T1000 (cell line): ENCODE results near the gene BRSK1.
"Not testable (repeated sequence)": the region's sequence is repeated elsewhere in the genome, so short reads cannot be mapped to it uniquely, and the experiment has no call there.

Experiments
- DNase-seq: peaks from one replicate; lab custom pipeline; 2025; ENCODE audit warnings: mixed read lengths; lab: John Stamatoyannopoulos, UW

Gene BRSK1

DNA sequence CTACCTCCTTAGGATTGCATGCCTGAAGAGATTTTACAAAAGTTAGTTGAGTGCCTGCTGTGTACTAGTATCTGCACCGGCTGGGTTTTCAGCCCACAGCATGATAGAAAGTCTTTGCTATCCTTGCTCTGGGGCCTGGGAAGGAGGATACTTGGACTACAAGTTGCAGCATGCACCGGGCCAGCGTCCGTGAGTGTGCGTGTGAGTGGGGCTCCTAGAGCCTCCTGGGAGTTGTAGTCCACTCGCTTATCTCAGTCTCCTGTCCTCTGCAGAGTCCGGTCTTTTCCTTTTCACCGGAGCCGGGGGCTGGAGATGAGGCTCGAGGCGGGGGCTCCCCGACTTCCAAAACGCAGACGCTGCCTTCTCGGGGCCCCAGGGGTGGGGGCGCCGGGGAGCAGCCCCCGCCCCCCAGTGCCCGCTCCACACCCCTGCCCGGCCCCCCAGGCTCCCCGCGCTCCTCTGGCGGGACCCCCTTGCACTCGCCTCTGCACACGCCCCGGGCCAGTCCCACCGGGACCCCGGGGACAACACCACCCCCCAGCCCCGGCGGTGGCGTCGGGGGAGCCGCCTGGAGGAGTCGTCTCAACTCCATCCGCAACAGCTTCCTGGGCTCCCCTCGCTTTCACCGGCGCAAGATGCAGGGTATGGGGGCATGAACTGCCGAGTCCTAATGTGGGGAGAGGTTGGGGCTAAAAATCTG, 20.6 kb downstream of the BRSK1 start:
- DNase-seq, result no peak

DNA sequence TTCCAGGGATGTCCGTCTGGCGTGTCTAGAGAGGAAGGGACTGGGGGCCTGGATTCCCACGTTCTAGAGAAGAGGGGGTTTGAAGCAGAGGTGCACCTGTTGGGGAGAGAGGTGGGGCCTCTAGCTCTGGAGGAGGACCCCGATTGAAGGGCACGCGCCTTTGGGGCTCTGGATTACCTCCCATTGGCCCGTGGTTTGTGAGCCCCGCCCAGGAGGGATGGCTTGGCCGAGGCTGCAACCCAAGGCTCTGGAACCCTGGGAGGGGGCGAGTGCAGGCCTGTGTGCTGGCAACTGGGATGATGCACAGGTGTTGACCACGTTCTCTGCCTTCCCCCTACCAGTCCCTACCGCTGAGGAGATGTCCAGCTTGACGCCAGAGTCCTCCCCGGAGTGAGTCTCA, 21.2 kb downstream of the BRSK1 start:
- DNase-seq, result no peak

DNA sequence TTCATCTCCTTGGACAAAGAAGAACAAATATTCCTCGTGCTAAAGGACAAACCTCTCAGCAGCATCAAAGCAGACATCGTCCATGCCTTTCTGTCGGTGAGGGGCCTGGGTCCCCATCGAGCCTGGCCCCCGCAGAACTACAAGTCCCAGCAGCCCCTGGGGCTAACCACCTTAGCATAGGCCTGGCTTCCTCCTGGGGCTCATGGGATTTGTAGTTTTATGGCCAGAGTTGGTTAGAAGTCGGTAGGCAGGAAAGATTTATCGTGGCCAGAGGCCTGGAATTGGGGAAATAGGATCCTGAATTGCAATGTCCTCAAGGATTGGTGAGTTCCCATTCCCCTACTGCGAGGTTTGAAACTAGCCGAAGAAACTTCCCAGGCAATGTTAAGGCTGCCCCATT, 21.7 kb downstream of the BRSK1 start:
- DNase-seq, result no peak

DNA sequence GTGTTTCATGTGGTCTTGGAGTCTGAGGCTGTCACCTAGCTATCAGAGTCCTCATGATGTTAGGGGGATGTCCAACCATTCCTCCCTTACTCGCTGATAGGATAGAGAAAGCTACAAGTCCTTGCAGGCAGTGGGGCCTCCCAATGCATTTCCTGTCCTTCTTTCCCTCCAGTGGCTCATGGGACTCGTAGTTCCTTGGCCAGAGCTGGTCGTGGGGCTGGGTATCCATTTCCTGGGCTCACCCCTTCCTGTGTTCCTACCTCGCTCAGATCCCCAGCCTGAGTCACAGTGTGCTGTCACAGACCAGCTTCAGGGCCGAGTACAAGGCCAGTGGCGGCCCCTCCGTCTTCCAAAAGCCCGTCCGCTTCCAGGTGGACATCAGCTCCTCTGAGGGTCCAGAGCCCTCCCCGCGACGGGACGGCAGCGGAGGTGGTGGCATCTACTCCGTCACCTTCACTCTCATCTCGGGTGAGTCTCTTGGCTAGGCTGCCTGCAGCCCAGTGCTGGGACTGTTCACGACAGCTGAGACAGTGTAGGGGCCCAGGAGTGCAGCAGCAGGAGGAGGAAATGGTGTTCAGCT, 22.3 kb downstream of the BRSK1 start:
- DNase-seq, result no peak

DNA sequence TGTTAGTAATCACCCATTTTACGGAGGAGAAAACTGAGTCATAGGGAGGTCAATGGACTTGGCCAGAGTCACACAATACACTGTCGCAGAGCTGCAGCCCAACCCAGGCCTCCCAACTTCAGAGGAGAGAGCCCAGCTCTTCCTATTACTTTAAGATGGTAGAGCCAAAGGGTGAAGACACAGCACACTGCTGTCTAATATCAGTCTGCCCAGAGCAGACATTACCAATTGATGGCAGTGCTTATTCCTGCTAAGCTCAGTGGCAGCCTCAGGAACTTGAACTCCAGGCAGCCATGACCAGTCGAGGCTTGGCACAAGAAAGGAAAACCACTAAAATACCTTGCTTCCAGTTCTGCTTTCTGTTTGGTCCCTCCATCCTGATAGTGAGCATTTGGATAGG, 22.9 kb downstream of the BRSK1 start:
- DNase-seq, result no peak

DNA sequence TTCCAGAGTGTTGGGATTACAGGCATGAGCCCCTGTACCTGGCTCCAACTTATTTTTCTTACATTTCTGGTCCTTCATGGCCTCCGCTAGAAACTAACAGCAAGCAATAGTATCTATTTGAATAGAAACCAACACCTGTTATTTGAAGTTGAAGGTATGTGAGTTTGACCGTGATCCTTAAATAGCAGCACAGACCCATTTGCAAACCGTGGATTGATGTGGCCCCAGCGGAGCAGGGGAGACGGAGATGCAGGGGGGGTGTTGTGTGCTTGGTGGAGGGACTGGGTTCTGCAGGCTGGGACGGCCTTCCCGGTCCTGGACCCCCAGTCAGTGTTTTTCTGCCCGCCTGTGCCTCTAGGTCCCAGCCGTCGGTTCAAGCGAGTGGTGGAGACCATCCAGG, 24.5 kb downstream of the BRSK1 start:
- DNase-seq, result no peak

DNA sequence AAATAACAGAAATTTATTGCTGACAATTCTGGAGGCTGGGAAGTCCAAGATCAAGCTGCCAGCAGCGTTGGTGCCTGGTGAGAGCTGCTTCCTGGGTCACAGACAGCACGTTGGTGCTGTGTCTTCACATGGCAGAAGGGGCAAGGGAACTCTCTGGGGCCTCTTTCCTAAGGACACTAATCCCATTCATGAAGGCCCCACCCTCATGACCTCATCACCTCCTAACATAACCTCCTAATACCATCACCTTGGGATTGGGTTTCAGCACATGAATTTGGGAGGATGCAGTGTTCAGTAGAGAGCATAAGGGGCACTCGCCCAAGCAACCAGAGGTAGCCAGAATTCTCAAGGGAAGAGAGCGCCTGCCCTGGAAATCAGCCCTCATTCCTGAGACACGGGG, 25.7 kb downstream of the BRSK1 start:
- no peak for DNase-seq

DNA sequence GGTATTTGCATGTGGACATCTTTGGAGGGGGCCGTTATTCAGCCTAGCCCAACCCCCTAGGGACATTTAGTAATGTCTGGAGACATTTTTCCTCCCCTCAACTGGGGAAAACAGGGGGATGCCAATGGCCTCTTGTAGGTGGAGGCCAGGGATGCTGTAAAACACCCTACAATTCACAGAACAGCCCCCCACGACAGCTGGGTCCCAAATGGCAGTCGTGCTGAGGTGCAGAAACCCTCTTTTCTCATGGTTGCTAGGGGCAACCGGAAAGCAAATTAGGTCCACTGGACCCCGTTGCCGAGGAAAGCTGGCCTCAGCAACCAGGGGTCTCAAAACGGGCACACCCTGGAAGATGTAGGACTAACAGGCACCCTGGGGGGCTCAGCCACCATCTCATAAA, 26.7 kb downstream of the BRSK1 start:
- DNase-seq, result no peak

DNA sequence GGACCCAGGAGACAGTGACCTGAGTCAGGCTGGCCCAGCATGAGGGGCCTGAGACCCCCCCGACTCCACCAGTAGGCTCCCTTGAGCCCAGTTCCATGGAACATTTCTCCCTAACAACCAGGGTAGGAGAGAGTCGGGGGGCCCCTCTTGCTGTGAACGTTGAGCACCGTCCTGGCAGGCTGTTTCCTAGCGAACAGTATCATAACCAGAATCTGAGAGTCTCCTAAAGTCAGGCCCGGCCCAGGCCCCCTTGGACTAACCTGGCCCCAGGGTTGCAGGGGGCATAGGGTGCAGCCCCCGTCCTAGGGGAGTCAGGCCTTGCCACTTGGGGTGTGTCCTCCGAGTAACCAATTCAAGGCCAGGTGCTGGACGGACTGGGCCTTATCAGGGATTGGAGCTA, 27.6 kb downstream of the BRSK1 start:
- no peak for DNase-seq

DNA sequence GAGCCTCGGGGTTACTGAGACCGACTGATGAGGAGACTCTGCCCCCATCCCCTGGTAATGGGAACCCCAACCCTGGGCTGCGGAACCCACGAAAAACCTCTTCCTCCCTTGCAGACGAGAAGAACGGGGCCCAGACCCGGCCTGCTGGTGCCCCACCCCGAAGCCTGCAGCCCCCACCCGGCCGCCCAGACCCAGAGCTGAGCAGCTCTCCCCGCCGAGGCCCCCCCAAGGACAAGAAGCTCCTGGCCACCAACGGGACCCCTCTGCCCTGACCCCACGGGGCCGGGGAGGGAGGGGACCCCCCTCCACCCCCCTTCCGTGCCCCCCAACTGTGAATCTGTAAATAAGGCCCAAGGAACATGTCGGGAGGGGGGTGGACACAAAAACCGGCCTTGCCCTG, 28.0 kb downstream of the BRSK1 start:
- no peak for DNase-seq

DNA sequence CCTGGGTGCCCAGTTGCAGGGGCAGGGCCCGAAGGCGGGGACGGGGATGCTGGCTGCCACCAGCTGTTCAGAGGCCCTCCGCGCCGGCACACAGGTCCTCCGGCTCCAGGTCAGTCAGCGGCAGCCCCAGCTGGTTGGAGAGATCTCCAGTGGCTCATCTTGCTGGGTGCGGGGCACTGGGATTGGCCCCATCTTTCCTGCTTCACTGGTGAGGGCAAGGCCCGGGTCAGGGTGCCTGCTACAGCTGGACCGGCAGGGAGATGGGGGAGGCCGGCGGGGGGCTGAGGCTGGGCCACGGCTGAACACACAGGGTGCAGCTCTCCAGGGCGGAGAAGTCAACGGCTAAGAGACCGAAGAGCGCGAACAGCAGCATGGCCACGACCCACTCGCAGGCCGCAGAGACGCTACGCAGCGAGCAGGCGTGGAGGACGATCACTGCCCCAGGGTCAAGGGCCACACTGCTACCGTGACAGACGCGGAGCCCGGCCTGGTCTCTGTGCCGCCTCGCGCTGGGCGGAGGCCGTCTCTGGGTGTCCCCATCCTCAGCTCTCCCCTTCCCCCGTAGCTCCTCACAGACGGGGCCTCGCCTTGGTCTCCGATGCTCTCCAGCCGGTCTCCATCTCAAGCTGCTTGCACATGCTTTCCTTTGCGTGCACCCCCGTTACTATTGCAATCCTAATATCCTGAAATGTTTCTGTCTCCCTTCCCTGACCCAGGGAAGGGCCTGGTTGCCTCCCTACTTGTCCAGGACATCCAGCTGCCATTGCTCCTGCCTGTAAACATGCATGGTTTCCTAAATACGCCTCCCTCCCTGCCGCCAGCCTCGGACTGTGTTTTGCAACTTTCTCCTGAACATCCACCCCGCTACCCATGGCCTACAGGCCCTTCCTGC, 29.1 kb downstream of the BRSK1 start:
- DNase-seq, result no peak

DNA sequence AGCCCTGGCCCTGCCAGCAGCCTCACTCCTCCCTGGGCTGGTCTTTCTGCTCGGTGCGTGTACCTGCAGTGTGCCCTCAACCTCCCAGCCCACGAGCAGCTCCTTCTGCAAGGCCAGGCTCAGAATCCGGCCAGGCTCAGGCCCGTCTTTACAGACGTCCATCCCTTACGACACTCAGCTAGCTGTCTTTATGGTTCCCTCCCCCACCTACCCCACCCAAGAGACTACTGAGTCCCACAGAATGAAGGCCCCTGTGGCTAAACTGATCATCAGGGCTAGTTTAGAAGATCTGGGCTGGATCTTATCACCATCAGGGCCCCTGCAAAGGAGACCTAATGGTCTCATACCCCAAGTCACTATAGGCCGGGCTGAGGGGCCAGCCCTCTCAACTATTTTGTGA, 30.6 kb downstream of the BRSK1 start:
- DNase-seq, result no peak

DNA sequence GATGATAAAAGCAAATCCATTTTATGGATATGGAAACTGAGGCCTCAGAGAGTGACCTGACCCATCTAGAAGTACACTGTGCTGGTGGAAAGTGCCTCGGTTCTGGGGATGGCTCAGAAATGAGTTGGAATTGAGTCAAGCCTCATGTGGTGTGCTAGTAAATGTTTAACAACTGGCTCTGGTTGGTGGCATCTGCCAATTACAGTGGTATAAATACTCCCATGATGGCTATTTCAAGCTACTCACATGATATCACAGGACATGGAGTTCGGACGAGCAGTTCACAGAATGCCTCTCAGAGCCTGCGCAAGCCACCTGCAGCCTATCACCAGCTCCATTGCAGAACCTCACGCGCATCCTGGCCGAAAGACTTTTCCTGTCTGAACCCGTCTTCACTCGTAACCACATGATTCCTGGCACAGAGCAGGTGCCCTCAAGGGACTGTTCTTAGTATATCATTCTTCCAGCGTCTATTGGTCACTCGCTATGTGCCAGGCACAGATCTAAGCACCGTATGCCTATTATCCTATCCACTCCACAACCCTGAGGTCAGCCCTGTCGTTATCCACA, 32.2 kb downstream of the BRSK1 start:
- DNase-seq, result no peak

DNA sequence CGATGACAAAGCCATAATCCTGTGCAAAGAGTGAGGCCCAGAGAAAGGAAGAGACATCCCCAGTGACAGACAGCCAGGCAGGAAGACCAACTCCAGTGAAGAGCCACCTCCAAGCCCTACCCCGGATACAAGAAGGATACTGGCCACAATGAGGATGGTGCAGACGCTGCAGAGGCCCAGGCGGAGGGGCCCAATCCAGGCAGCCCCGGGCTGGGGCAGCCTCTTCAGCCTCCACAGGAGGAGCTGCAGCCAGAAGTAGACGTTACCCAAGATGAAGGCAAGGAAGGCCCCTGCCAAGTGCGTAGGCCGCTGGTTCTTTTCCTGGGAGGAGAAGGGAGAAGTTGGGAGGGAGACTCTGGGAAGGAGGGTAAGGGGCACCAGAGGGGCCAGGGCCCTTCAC, 32.8 kb downstream of the BRSK1 start:
- no peak for DNase-seq

DNA sequence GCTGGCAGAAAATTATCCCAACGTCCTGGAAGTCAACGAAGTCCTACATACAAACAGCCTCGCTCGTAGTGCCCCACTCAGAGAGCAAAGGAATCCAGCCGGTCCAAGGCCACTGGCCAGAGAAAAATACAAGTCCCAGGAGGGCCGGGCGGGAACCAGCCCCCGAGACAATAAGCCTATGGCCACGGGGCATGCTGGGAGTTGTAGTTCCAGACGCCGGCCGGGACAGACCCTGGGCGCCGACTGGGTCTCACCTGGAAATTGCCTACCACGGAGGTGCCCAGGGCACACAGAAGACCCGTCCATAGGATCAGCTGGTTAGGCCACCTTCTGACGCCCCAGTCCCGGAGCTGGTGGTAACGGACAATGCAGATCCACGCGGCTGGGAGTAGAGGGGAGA, 36.0 kb downstream of the BRSK1 start:
- no peak for DNase-seq

DNA sequence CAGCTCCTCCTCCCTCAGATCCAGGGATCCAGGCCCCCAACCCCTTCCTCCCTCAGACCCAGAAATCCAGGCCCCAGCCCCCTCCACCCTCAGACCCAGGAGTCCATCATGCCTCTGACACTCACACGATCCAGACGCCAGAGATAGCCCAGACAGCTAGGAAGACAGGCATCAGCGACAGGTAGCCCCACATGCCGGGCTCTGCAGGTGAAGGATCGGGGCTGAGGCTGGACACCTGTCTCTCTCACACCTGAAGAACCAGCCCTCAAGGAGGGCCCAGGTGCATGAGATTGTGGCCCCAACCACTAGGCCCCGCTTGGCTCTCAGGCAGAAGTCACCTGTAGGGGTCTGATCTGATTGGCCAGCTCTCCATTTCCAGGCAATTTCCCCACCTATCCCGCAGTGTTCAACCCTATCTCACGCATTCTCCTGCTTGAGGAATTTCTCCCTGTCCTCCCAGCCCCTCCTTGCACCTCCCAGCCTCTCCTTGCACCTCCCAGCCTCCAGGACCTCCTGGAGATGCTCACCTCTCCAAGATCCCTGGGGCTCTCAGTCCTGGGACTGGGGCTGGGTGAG, 37.1 kb downstream of the BRSK1 start:
- no peak for DNase-seq

DNA sequence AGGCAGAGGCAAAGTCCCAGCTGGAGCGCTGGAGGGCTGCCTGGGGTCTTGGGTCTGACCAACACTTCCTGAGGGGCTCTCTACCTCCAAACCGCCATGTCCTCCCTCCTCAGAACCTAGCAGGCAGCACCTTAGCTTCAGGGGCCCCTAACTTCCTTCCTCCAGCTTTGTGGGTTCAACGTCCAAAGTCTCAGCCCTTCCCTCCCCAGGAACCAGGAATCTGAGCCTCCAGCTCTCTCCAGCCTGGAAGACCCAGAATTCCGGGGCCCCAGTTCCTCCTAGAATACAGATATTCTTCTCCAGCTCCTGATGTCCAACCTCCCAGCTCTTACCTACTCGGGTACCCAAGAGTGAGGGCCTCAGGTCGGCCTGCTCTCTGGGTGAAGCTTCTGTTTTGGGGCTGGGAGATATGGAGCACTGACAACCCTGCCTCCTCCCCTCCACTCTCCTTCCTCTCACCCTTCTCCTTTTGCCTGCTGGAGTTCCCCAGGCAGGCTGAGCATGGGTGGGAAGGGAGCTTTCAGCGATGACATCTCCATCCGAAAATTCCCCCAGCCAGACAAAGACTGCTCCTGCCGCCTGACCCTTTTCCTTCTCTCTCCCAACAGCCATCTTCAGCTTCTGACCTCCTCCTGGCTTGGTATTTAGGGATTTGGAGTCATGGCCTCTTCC, 37.8 kb downstream of the BRSK1 start:
- no peak for DNase-seq

DNA sequence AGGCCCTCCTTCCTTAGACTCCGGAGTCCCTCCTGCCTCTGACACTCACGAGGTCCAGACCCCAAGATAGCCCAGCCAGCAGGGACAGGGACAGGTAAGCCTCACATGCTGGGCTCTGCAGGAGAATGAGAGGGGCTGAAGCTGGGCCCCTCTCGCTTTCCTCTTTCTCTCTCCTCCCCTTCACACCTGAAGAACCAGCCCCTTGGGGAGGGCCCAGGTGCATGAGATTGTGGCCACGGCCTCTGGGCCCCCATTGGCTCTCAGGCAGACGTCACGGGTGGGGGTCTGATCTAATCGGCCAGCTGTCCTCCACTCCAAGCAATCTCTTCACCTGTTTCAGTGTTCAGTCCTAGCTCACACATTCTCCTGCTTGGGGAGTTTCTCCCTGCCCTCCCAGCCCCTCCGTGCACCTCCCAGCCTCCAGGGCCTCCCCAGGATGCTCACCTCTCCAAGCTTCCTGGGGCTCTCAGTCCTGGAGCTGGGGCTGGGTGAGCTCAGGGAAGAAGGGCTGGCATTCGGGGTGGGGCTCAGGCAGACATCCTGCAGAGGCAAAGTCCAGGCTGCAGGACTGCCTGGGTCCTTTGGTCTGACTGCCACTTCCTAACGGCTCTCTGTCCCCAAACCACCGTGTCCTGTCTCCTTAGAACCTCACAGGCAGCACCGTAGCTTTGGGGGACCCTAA, 38.5 kb downstream of the BRSK1 start:
- no peak for DNase-seq

DNA sequence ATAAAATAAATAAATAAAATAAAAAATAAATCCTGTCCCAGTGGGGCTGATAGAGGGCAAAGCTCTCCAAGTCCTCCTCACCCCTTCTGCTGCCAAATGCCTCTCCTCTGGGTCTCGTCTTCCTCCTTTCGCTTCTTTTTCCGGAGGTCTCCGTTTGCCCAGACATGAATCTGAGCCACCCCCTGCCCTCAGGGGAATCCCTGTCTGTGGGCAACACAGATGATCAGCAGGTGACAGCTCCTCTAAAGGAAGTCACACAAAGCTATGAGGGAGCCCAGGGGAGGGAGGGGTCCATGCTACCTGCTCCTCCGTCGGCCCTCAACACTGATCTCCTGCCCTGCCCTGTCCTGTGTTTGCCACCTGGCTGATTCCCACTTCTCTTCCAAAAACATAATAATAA, 40.9 kb downstream of the BRSK1 start:
- DNase-seq, result no peak

DNA sequence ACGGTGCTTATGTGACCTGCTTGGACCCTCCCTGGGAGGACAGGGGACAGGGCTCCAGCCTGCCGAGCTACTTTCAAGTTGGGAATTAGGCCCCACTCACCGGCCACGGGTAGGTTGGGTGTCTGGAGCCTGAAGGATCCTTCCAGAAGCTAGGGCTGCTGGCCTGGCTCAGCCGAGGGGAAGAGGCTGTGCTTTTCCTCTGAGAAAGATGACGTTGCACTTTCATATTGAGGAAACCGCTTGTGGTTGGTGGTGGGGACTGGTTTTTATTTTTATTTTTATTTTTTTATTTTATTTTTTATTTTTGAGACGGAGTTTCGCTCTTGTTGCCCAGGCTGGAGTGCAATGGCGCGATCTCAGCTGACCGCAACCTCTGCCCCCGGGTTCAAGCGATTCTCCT, 41.4 kb downstream of the BRSK1 start, which contains the start of gene TMEM150B:
Gene TMEM150B (minus strand): TSS at position 170 of the 400 bp plus-strand sequence. CDS start 4,305 bp downstream, outside the sequence.
- no peak for DNase-seq

DNA sequence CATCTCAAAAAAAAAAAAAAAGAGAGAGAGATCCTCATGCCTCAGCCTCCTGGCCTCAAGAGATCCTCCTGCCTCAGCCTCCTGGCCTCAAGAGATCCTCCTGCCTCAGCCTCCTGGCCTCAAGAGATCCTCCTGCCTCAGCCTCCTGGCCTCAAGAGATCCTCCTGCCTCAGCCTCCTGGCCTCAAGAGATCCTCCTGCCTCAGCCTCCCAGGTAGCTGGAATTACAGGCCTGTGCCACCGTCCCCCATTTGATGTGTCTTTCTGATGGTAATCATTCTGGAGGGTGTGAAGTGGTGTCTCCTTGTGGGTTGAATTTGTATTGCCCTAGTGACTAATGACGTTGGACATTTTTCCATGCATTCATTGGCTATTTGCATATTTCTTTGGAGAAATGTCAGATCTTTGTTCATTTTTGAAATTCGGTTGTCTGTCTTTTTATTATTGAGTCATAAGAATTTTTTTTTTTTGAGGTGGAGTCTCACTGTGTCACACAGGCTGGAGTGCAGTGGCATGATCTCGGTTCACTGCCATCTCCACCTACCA, 45.0 kb downstream of the BRSK1 start:
- DNase-seq, result not testable (repeated sequence)
